ENCODE results near the gene ALAD. TPM values are rescaled to one million over a fixed set of nuclear protein-coding genes. Genes with fewer than 3 reads are reported as not detected.

The ALAD gene
- total and polyA plus RNA-seq, 2 experiments from 2014 or later = 19.1 to 20.3 TPM

GRCh38 chr9:113341712-113342410 is 59.2 kb downstream of the ALAD start:
- no peak for DNase-seq (ENCODE audit: low read depth in 1 of 2, low spot score in 1 of 2)
- H3K4me1 ChIP-seq (ENCODE audit: low read depth) = peaks cover 9% of the 10 kb centered on the region
- no peak overlapping the region for H3K4me3 ChIP-seq
- no peaks in the 10 kb centered on the region for H3K27me3 ChIP-seq
- no peak overlapping the region for H3K27ac ChIP-seq
- no peaks in the 10 kb centered on the region for H3K36me3 ChIP-seq
- H3K9me3 ChIP-seq (ENCODE audit: low read depth) = no peaks in the 10 kb centered on the region
- no peak for TF ChIP-seq CTCF (IDR thresholded peaks at IDR 0.05; ENCODE audit: low read depth, low read length)

- DNase-seq (ENCODE audit: low read depth in 1 of 2, low spot score in 1 of 2) = peak; percentile 93 to 95
- Histone ChIP-seq H3K27ac (peak within 1 kb of the TSS; percentile 85), H3K27me3 (no peaks in the 10 kb centered on the region), H3K4me3 (peak within 1 kb of the TSS; percentile 62), H3K4me1 (ENCODE audit: low read depth) (peaks cover 9% of the 10 kb centered on the region), H3K36me3 (no peaks in the 10 kb centered on the region), H3K9me3 (ENCODE audit: low read depth) (no peaks in the 10 kb centered on the region)
- TF ChIP-seq CTCF (IDR thresholded peaks at IDR 0.05; ENCODE audit: low read depth, low read length) = no peak
Measured at GRCh38 chr9:113340011-113340699, 60.9 kb downstream of the ALAD start, which contains the start of gene WDR31. WDR31 (minus strand) TSS chr9:113340275; CDS start chr9:113332022, 8,253 bp downstream.

- H3K27ac ChIP-seq = no peak overlapping the region
- no peaks in the 10 kb centered on the region for H3K4me1 ChIP-seq (ENCODE audit: low read depth)
- DNase-seq (ENCODE audit: low read depth in 1 of 2, low spot score in 1 of 2) = no peak
- H3K9me3 ChIP-seq (ENCODE audit: low read depth) = no peaks in the 10 kb centered on the region
- TF ChIP-seq CTCF (IDR thresholded peaks at IDR 0.05; ENCODE audit: low read depth, low read length) = no peak
- H3K27me3 ChIP-seq = no peaks in the 10 kb centered on the region
- H3K4me3 ChIP-seq = no peak overlapping the region
- no peaks in the 10 kb centered on the region for H3K36me3 ChIP-seq
Measured at GRCh38 chr9:113337714-113338113, 63.4 kb downstream of the ALAD start.

Other genes with a start within 250 kb of the ALAD start
- 17.6 and 20.6 TPM in 2 replicates for gene FKBP15, start 180.0 kb downstream of the ALAD start, total RNA-seq
- 10.9 and 15.7 TPM in 2 replicates for gene FKBP15, start 180.0 kb downstream of the ALAD start, polyA plus RNA-seq
- gene SLC31A1, start 179.7 kb downstream of the ALAD start, total RNA-seq = 19.7 and 26.6 TPM in 2 replicates
- gene SLC31A1, start 179.7 kb downstream of the ALAD start, polyA plus RNA-seq = 27.8 and 32.6 TPM in 2 replicates
- gene CDC26, start 125.7 kb downstream of the ALAD start, total RNA-seq = 29.7 and 33.9 TPM in 2 replicates
- 50.0 and 60.7 TPM in 2 replicates for gene CDC26, start 125.7 kb downstream of the ALAD start, polyA plus RNA-seq
- 20.6 and 21.1 TPM in 2 replicates for gene PRPF4, start 125.6 kb downstream of the ALAD start, total RNA-seq
- gene PRPF4, start 125.6 kb downstream of the ALAD start, polyA plus RNA-seq = 26.7 and 30.6 TPM in 2 replicates
- 0.06 and 0.53 TPM in 2 replicates for gene RNF183, start 97.9 kb downstream of the ALAD start, total RNA-seq
- gene RNF183, start 97.9 kb downstream of the ALAD start, polyA plus RNA-seq = 0.40 and 0.49 TPM in 2 replicates
- 2.2 and 4.1 TPM in 2 replicates for gene WDR31, start 61.0 kb downstream of the ALAD start, total RNA-seq
- gene WDR31, start 61.0 kb downstream of the ALAD start, polyA plus RNA-seq = 5.4 and 8.8 TPM in 2 replicates
- gene BSPRY, start 51.7 kb downstream of the ALAD start, total RNA-seq = 0.32 and 1.2 TPM in 2 replicates
- gene BSPRY, start 51.7 kb downstream of the ALAD start, polyA plus RNA-seq = 0.93 and 2.1 TPM in 2 replicates
- 44.6 and 45.5 TPM in 2 replicates for gene HDHD3, start 24.3 kb downstream of the ALAD start, total RNA-seq
- 28.4 and 32.1 TPM in 2 replicates for gene HDHD3, start 24.3 kb downstream of the ALAD start, polyA plus RNA-seq
- gene POLE3, start 9.4 kb upstream of the ALAD start, total RNA-seq = 36.5 TPM in 2 replicates
- 45.5 and 54.0 TPM in 2 replicates for gene POLE3, start 9.4 kb upstream of the ALAD start, polyA plus RNA-seq
- gene C9orf43, start 9.5 kb upstream of the ALAD start, total RNA-seq = 0.42 and 2.3 TPM in 2 replicates
- gene C9orf43, start 9.5 kb upstream of the ALAD start, polyA plus RNA-seq = 1.4 TPM in 1 of 2 replicates, not detected in the other
- 102 and 126 TPM in 2 replicates for gene RGS3, start 62.4 kb upstream of the ALAD start, total RNA-seq
- gene RGS3, start 62.4 kb upstream of the ALAD start, polyA plus RNA-seq = 94.7 and 94.9 TPM in 2 replicates

Data from cardiac muscle cell (in vitro differentiated cells and primary cell).